Bone marrow (tissue), 2 donors: ENCODE results near the gene TRMT1.
"Not testable (repeated sequence)": the region's sequence is repeated elsewhere in the genome, so short reads cannot be mapped to it uniquely, and the experiment has no call there.

Experiments
- DNase-seq, 2 donors: peaks; one replicate each; lab custom pipeline; 2025; lab: John Stamatoyannopoulos, UW

Gene TRMT1

GRCh38 chr19:13150187-13150930 lies 33.8 kb upstream of the TRMT1 start, which contains the start of the genes IER2 and STX10:
Gene IER2, plus strand, starts transcription at chr19:13150411. Its CDS starts 2,776 bp downstream, at chr19:13153187.
Gene STX10, minus strand, starts transcription at chr19:13150375. Its CDS starts 202 bp downstream, at chr19:13150173.
- DNase-seq: peak; percentile 72 to 84

GRCh38 chr19:13149628-13150186 lies 33.2 kb upstream of the TRMT1 start:
- DNase-seq: no peak

- DNase-seq: not testable (repeated sequence)
Observed at GRCh38 chr19:13149173-13149627, 32.7 kb upstream of the TRMT1 start.

- DNase-seq: peak; percentile 4 to 56
Observed at GRCh38 chr19:13146763-13147563, 30.4 kb upstream of the TRMT1 start.

GRCh38 chr19:13139633-13140311 lies 23.2 kb upstream of the TRMT1 start:
- no peak for DNase-seq

GRCh38 chr19:13138916-13139198 lies 22.3 kb upstream of the TRMT1 start:
- no peak for DNase-seq

- DNase-seq: no peak
Observed at GRCh38 chr19:13138171-13138915, 21.8 kb upstream of the TRMT1 start.

- no peak for DNase-seq
Observed at GRCh38 chr19:13137290-13137794, 20.8 kb upstream of the TRMT1 start.

- no peak for DNase-seq
Observed at GRCh38 chr19:13135068-13136062, 18.8 kb upstream of the TRMT1 start.

- DNase-seq: no peak
Observed at GRCh38 chr19:13134626-13135025, 18.1 kb upstream of the TRMT1 start.

GRCh38 chr19:13133241-13133870 lies 16.8 kb upstream of the TRMT1 start:
- DNase-seq: no peak

GRCh38 chr19:13132471-13133180 lies 16.1 kb upstream of the TRMT1 start:
- peak in 1 of 2 donors; percentile 53 for DNase-seq

GRCh38 chr19:13130886-13131490 lies 14.4 kb upstream of the TRMT1 start:
- no peak for DNase-seq

GRCh38 chr19:13129384-13129783 lies 12.8 kb upstream of the TRMT1 start:
- DNase-seq: no peak

GRCh38 chr19:13128583-13128982 lies 12.0 kb upstream of the TRMT1 start:
- no peak for DNase-seq

GRCh38 chr19:13127811-13128575 lies 11.5 kb upstream of the TRMT1 start:
- DNase-seq: no peak

- DNase-seq: no peak
Observed at GRCh38 chr19:13127051-13127450, 10.5 kb upstream of the TRMT1 start.
